HT1080 (cell line): Measurements from ENCODE around the gene STAM2. TPM values are rescaled to one million over a fixed set of nuclear protein-coding genes. Genes with fewer than 3 reads are reported as not detected.
A peak's percentile ranks its signal among the peaks of the same experiment; 100 is the strongest.
"Not testable (repeated sequence)": the region's sequence is repeated elsewhere in the genome, so short reads cannot be mapped to it uniquely, and the experiment has no call there.

Experiments used
- DNase-seq: peaks from one replicate; pipeline ENCODE4 v3.0.0-alpha.2; 2015; ENCODE audit warnings: low read depth
- total RNA-seq: library from RNA; depleted of rRNA; stranded (reverse); fragments of >200 nt; shearing (Covaris generic); gene quantifications from 2 replicates; pipeline ENCODE4 v1.2.3, GENCODE V29; 2014

STAM2 gene
- total RNA-seq, 1 experiment from 2014 or later: 20.2 TPM

- DNase-seq: no peak
Observed at GRCh38 chr2:152114366-152114765, 61.2 kb downstream of the STAM2 start.

DNA sequence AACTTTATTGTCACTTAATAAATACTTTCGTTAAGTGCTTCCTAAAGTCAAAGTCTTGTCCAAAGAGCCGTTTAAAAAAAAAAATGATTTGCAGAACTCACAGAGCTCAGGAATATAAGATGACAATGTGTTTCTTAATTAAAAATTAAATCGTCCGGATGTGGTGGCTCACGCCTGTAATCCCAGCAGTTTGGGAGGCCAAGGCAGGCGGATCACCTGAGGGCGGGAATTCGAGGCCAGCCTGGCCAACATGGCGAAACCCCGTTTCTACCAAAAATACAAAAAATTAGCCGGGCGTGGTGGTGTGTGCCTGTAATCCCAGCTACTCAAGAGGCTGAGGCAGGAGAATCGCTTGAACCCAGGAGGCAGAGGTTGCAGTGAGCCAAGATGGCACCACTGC is 68.4 kb downstream of the STAM2 start:
- not testable (repeated sequence) for DNase-seq

- DNase-seq: no peak
Observed at GRCh38 chr2:152106464-152106863, 69.1 kb downstream of the STAM2 start.

DNA sequence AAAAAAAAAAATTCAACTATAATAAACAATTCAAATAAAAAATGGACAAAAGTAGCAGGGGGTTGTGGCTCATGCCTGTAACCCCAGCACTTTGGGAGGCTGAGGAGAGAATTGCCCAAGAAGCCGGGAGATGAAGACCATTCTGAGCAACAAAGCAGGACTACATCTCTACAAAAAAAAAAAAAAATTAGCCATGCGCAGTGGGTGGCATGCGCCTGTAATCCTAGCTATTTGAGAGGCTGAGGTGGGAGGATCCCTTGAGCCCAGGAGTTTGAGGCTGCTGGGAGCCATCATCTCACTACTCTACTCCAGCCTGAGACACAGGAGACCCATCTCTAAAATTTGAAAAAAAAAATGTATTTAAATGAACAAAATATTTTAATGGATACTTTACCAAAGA is 72.3 kb downstream of the STAM2 start:
- no peak for DNase-seq

- DNase-seq: no peak
Observed at GRCh38 chr2:152100961-152101360, 74.6 kb downstream of the STAM2 start.

GRCh38 chr2:152099367-152100050 is 76.1 kb downstream of the STAM2 start:
- DNase-seq: peak; percentile 44

- peak; percentile 21 for DNase-seq
Observed at GRCh38 chr2:152098496-152099366, 76.8 kb downstream of the STAM2 start, which contains the start of gene CACNB4. CACNB4 (minus strand) TSS chr2:152099044.

GRCh38 chr2:152097801-152098495 is 77.6 kb downstream of the STAM2 start:
- no peak for DNase-seq

DNA sequence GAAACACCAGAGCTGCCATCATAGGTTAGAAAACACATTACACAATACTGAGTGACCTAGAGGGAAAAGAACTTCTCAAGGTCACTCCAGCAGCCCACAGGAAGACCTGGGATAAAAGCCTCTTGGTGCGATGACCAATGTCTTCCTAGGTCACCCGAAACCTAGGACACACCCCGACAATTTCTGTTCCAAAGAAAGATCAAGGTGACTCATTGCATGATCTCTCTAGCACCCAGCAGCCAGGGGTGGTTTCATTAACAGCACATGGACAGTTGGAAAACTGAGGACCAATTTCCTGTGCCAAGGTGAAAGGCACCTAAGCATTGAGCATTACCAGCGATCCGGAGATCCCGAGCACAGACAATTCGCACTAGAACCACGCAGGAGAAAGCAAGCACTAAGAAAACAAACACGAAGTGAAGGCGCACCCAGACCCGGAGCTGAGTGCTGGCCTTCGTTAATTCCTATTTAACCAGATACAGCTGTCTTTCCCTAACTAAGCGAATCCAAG is 78.2 kb downstream of the STAM2 start:
- DNase-seq: peak; percentile 36

DNA sequence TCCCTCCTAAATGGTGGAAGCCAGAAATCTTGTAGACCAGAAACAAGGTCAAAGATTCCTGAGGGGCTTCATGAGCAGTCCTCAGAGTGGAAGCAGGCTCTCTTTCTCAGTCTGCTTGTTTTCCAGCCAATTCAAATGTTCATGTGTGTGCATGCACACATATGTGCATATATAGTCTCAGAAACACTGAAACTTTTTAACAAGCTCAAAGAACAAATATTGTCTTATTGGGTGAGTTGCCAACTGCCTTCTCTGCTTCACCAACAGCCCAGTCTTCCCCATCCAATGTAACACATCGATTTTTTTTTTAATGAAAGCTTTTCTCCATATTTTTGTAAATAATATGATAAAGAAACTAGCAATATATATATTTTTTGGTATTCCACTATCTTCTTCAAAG is 80.4 kb downstream of the STAM2 start:
- no peak for DNase-seq

- no peak for DNase-seq
Observed at GRCh38 chr2:152094014-152094413, 81.5 kb downstream of the STAM2 start.

- no peak for DNase-seq
Observed at GRCh38 chr2:152093464-152093863, 82.1 kb downstream of the STAM2 start.

DNA sequence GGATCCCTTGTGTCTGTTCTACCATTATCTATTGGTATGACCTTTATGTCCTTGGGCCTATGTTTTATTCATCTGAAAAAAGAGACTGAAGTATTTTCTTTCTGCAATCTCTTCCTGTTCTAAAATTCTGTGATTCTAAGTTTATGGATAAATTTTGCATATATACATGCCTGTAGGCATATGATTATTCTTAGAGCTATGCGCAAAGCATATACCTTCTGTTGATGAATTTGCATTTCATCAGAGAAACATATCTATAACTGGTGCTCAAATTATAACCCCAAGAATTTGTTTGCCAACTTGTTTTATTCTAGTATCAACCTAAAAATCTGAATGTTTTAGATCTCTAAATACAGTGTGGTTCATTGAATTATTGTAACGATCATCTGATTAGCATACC is 83.5 kb downstream of the STAM2 start:
- no peak for DNase-seq

DNA sequence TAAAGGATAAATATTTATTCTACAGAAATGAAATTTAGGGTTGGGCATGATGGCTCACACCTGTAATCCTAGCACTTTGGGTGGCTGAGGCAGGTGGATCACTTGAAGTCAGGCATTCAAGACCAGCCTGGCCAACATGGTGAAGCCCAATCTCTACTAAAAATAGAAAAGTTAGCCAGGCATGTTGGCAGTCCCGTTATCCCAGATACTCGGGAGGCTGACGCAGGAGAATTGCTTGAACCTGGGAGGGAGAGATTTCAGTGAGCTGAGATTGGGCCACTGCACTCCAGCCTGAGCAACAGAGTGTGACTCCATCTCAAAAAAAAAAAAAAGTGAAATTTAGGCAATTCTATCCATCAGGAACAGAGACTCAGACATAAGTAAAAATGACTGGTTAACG is 84.8 kb downstream of the STAM2 start:
- not testable (repeated sequence) for DNase-seq

- DNase-seq: no peak
Observed at GRCh38 chr2:152089238-152089637, 86.3 kb downstream of the STAM2 start.

- DNase-seq: no peak
Observed at GRCh38 chr2:152088006-152088405, 87.6 kb downstream of the STAM2 start.

- no peak for DNase-seq
Observed at GRCh38 chr2:152086231-152086630, 89.3 kb downstream of the STAM2 start.

DNA sequence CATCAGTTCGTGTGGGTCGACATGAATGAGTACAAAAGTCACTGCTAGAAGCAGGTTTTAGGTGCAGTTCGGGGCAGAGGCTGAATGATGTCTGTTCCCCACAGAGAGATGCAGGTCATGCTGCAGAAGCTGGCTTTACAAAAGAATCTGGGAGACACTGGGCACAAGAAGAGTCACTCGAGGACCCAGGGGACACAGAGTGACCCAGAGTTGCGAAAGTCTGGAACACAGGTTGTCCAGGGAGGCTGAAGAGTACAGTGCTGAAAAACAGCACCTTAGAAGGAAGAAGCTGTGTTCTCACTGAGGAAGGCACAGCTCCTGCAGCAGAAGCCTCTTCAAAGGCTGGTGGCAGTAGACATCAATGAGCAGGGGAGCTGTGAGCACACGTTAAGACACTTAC is 91.5 kb downstream of the STAM2 start:
- DNase-seq: no peak

- no peak for DNase-seq
Observed at GRCh38 chr2:152083202-152083875, 92.2 kb downstream of the STAM2 start.

GRCh38 chr2:152078662-152079061 is 96.9 kb downstream of the STAM2 start:
- DNase-seq: no peak

GRCh38 chr2:152078023-152078422 is 97.5 kb downstream of the STAM2 start:
- no peak for DNase-seq
